ENCODE results near the gene TPCN2.

GRCh38 chr11:69109101-69109500 is 60.4 kb downstream of the TPCN2 start:
- TF ChIP-seq CTCF (IDR thresholded peaks at IDR 0.05; ENCODE audit: control extremely low read depth in 1 of 3, insufficient read depth in 1 of 3, low read depth in 1 of 3, low read length in 3 of 3) (no peak), POLR2AphosphoS5 (IDR thresholded peaks at IDR 0.05; ENCODE audit: low read depth, low read length) (no peak), MAX (IDR thresholded peaks at IDR 0.05) (no peak), HDAC6 (IDR thresholded peaks at IDR 0.05; ENCODE audit: low read depth, low read length) (no peak), SAP30 (IDR thresholded peaks at IDR 0.05; ENCODE audit: insufficient read depth, insufficient replicate concordance, low read length) (no peak)
